Measurements from ENCODE around the gene DOCK9.

GRCh38 chr13:99002172-99002710, 24.4 kb upstream of the DOCK9 start:
- no peak for TF ChIP-seq CTCF (IDR thresholded peaks at IDR 0.05)
- no peak for TF ChIP-seq POLR2A (IDR thresholded peaks at IDR 0.05)
- no peak for TF ChIP-seq POLR2AphosphoS5 (IDR thresholded peaks at IDR 0.05; ENCODE audit: insufficient read depth in 1 of 2, low read depth in 1 of 2)
